ENCODE results near the gene RNF34.
A peak's percentile ranks its signal among the peaks of the same experiment; 100 is the strongest.

RNF34 gene

DNA sequence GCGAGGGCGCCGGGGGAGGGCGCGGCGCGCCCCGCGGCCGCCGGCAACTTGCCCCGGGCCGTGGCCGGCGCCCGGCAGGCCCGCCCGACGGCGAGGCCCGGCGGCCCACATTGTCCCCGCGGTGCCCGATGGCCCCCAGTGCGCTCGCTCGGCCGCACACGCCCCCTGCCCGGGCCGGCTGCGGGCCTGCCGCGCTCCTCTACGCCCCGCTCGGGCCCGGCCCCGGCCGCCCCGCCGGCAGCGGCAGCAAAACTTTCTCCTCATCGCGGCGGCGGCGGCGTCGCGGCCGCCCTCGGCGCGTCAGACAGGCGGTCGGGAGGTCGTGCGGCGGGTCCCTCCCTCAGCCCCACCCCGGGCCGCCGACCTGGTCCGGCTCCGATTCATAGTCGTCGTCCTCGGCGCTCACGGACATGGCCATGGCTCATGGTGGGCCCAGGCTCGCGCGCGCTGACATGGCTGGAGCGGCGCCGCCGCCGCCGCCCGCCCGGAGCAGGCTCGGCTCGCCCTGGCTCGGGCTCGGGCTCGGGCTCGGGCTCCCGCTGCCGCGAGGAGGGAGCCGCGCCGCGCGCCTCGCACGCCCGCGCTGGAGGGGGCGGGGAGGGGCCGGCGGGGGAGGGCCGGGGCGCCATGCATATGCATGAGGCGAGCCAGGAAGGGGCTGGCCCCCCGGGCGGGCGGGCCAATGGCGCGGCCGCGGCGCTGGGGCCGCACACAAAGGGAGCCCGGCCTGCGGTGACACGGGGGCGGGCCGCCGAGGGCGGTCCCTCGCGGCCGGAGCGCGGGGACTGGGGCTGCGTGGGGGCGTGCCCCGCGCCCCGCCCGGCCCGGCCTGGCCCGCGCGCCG lies 67.1 kb downstream of the RNF34 start:
- peak; percentile 93 for DNase-seq (ENCODE audit: low spot score)

GRCh38 chr12:121467638-121468498 lies 68.0 kb downstream of the RNF34 start:
- DNase-seq (ENCODE audit: low spot score): no peak

DNA sequence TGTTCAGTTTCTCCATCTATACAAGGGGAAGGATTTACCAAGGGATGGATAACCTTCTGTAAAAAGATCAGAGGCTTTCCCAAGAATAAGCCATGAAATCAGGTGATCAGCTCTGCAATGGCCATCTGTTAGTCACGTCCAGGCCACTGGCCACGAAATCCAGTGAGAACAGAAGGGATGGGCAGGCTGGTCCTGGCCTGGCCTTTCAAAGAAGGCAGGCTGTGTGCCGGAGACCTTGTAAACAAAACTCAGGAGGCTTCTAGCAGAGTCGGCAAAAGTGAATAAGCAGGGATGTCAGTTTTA lies 68.5 kb downstream of the RNF34 start:
- DNase-seq (ENCODE audit: low spot score): no peak

GRCh38 chr12:121470751-121471150 lies 70.8 kb downstream of the RNF34 start:
- DNase-seq (ENCODE audit: low spot score): no peak

- no peak for DNase-seq (ENCODE audit: low spot score)
Measured at GRCh38 chr12:121472150-121472905, 72.4 kb downstream of the RNF34 start.
